B cell (primary cell): ENCODE measurements around the gene NOP53. TPM values are rescaled to one million over a fixed set of nuclear protein-coding genes. Genes with fewer than 3 reads are reported as not detected.

Experiments used
- ATAC-seq: fragments of 200-7000 bp; cut with Tn5 transposase; one replicate; pipeline ENCODE4 v1.10.0; 2021; ENCODE audit warnings: low read depth, mild to moderate bottlenecking, moderate number of reproducible peaks, moderate library complexity
- CTCF ChIA-PET: fragments of 350-600 bp; sonication (Branson Sonifier 250); formaldehyde crosslinking; loops from one replicate; lab custom pipeline; 2021; ENCODE audit warnings: antibody characterized with exemption, inconsistent platforms; lab: Charles Lee
- POLR2A ChIA-PET: fragments of 350-600 bp; sonication (Branson Sonifier 250); formaldehyde crosslinking; loops from one replicate; lab custom pipeline; 2021; ENCODE audit warnings: antibody characterized with exemption; lab: Charles Lee
- DNase-seq: peaks from one replicate; pipeline ENCODE4 v3.0.0; 2013
- H2AFZ ChIP-seq: 2 replicates; pipeline ENCODE4 v1.6.1; 2012; ENCODE audit warnings: mild to moderate bottlenecking, low read depth, low read length; ENCODE audit not compliant: insufficient read depth, poor library complexity, severe bottlenecking
- H3K27ac ChIP-seq, 2 donors: 1 replicate in 1 of 2; 2 replicates in 1 of 2; pipeline ENCODE4 v1.5.1; 2012 to 2013; ENCODE audit warnings: low read length in 2 of 2, mild to moderate bottlenecking in 2 of 2, moderate library complexity in 1 of 2
- H3K27me3 ChIP-seq, 4 experiments: fragments of 200-600 bp in 1 of 4; sonication (generic) in 1 of 4; replicated peaks in 1 of 4; 1 replicate in 2 of 4; 2 replicates in 2 of 4; pipeline versions ENCODE4 v1.6.1 to v1.7.0; 2013 to 2016; ENCODE audit warnings: low read length in 3 of 4, mild to moderate bottlenecking in 2 of 4, mixed read lengths in 1 of 4, moderate library complexity in 1 of 4; ENCODE audit not compliant: insufficient read depth in 4 of 4, control insufficient read depth in 3 of 4; ENCODE audit errors: control extremely low read depth in 1 of 4
- H3K36me3 ChIP-seq, 2 experiments: replicated peaks in 1 of 2; 1 replicate in 1 of 2; 2 replicates in 1 of 2; pipeline versions ENCODE4 v1.6.1 to v1.7.1; 2013; ENCODE audit warnings: low read length in 1 of 2; ENCODE audit not compliant: insufficient read depth in 2 of 2, control insufficient read depth in 1 of 2; ENCODE audit errors: control extremely low read depth in 1 of 2, extremely low read depth in 1 of 2
- H3K4me1 ChIP-seq, 2 donors: fragments of 200-600 bp in 1 of 2; sonication (generic) in 1 of 2; 1 replicate in 1 of 2; 2 replicates in 1 of 2; pipeline versions ENCODE4 v1.5.1 to v1.6.1; 2013 to 2017; ENCODE audit warnings: low read length in 2 of 2; ENCODE audit not compliant: control insufficient read depth in 2 of 2, insufficient read depth in 2 of 2
- H3K4me2 ChIP-seq: replicated peaks from 2 replicates; pipeline ENCODE3; 2012; ENCODE audit warnings: mild to moderate bottlenecking, low read depth, low read length; ENCODE audit not compliant: poor library complexity, severe bottlenecking
- H3K4me3 ChIP-seq, 5 experiments: fragments of 200-600 bp in 1 of 5; sonication (generic) in 1 of 5; 1 replicate in 3 of 5; 2 replicates in 2 of 5; pipeline versions ENCODE4 v1.5.1 to v1.7.0; 2011 to 2016; ENCODE audit warnings: low read length in 4 of 5, mild to moderate bottlenecking in 4 of 5, low read depth in 2 of 5, control low read depth in 1 of 5, moderate library complexity in 1 of 5; ENCODE audit not compliant: insufficient read depth in 1 of 5; ENCODE audit errors: control extremely low read depth in 1 of 5, extremely low read depth in 1 of 5
- H3K79me2 ChIP-seq: fragments of 200-600 bp; sonication (generic); one replicate; pipeline ENCODE4 v1.6.0; 2016; ENCODE audit warnings: low read length; ENCODE audit not compliant: control insufficient read depth, insufficient read depth
- H3K9ac ChIP-seq: fragments of 200-600 bp; sonication (generic); 2 replicates; pipeline ENCODE4 v1.6.1; 2017; ENCODE audit warnings: mild to moderate bottlenecking, low read length, moderate library complexity
- H3K9me3 ChIP-seq, 3 donors: one replicate each; pipeline versions ENCODE4 v1.6.1 to v1.7.1; 2013; ENCODE audit warnings: low read length in 2 of 3; ENCODE audit not compliant: control insufficient read depth in 2 of 3, insufficient read depth in 1 of 3; ENCODE audit errors: control extremely low read depth in 1 of 3
- H4K20me1 ChIP-seq: 2 replicates; pipeline ENCODE4 v1.6.0; 2012; ENCODE audit warnings: mild to moderate bottlenecking, low read length; ENCODE audit not compliant: insufficient read depth, control insufficient read depth, poor library complexity, severe bottlenecking
- H3K27ac Mint-ChIP-seq: one replicate; pipeline ENCODE4 v1.8.0; 2021; ENCODE audit warnings: mixed read lengths
- H3K27me3 Mint-ChIP-seq: one replicate; pipeline ENCODE4 v1.8.0; 2021; ENCODE audit warnings: mixed read lengths
- H3K4me1 Mint-ChIP-seq: one replicate; pipeline ENCODE4 v1.8.0; 2021; ENCODE audit warnings: mixed read lengths
- H3K4me3 Mint-ChIP-seq: one replicate; pipeline ENCODE4 v1.8.0; 2021; ENCODE audit warnings: mixed read lengths
- H3K9me3 Mint-ChIP-seq: one replicate; pipeline ENCODE4 v1.8.0; 2022; ENCODE audit warnings: mixed read lengths; ENCODE audit not compliant: insufficient read depth
- CTCF ChIP-seq: fragments of 200-600 bp; IDR thresholded peaks from one replicate; pipeline ENCODE4 v1.8.0; 2022; ENCODE audit warnings: antibody characterized with exemption, mild to moderate bottlenecking
- EZH2 ChIP-seq: IDR thresholded peaks from 2 replicates; pipeline ENCODE4 v1.6.1; 2012; ENCODE audit warnings: borderline replicate concordance, low read depth, mild to moderate bottlenecking, moderate library complexity, low read length; ENCODE audit not compliant: insufficient read depth, poor library complexity, severe bottlenecking
- WGBS: methylation state at CpG from one replicate; pipeline ENCODE4 v1.1.5; 2013; ENCODE audit warnings: missing lambda C conversion rate; ENCODE audit not compliant: insufficient coverage; 5-methylcytosine and 5-hydroxymethylcytosine counted together
- intact Hi-C: fragments of 100-400 bp; cut with micrococcal nuclease; formaldehyde crosslinking; loops from one replicate; pipeline ENCODE4 v1.10.0; 2022
- polyA plus RNA-seq: library from polyadenylated mRNA; depleted of rRNA; stranded (reverse); fragments of >200 nt; gene quantifications from 2 replicates; pipeline ENCODE4 v1.2.3, GENCODE V29; 2012
- total RNA-seq, 2 donors: library from RNA; stranded (reverse); fragments of 120-200 nt in 1 of 2; gene quantifications; 1 replicate in 1 of 2; 2 replicates in 1 of 2; pipeline versions ENCODE4 v1.2.3 to v1.2.4, GENCODE V29; 2013 to 2022

The NOP53 gene
- total and polyA plus RNA-seq, 2 donors (not counting 1 experiment from before 2014, with no cell fraction given) = 526 to 978 TPM

- ChIA-PET CTCF (interaction anchor here (1.1 to 6.2 kb wide), 2 partner anchors 9 to 261 kb away, joined by 3 to 106 read pairs; no protein-coding TSS in a partner anchor), POLR2A (no interaction called here)
- DNase-seq = no peak
- H3K4me1 Mint-ChIP-seq = no peaks in the 10 kb centered on the region
- WGBS = 100% methylated on average over 7 of the region's 8 CpGs
- Histone ChIP-seq H3K27me3 (no peaks in the 10 kb centered on the region), H3K79me2 (no peaks in the 10 kb centered on the region), H3K27ac (no peak overlapping the region), H3K9me3 (no peaks in the 10 kb centered on the region), H2AFZ (no peak overlapping the region), H3K4me3 (no peak overlapping the region), H3K36me3 (peaks cover 0 to 32% of the 10 kb centered on the region in 2 experiments), H3K4me1 (no peaks in the 10 kb centered on the region), H4K20me1 (peaks cover 36% of the 10 kb centered on the region), H3K9ac (no peak overlapping the region), H3K4me2 (no peak overlapping the region)
- H3K4me3 Mint-ChIP-seq = no peak overlapping the region
- no peak overlapping the region for H3K27ac Mint-ChIP-seq
- intact Hi-C loops = loop anchor here (5.0 kb wide), 1 partner anchor 179 kb away; the partner anchor contains the start of gene NAPA
- no peak for ATAC-seq
- H3K9me3 Mint-ChIP-seq = no peaks in the 10 kb centered on the region
- no peaks in the 10 kb centered on the region for H3K27me3 Mint-ChIP-seq
- no peak for TF ChIP-seq EZH2
- no peak for TF ChIP-seq CTCF
Observed at GRCh38 chr19:47696635-47697034, 48.7 kb upstream of the NOP53 start.

GRCh38 chr19:47697863-47698609 is 47.3 kb upstream of the NOP53 start:
- intact Hi-C loops = loop anchor here (1.0 to 5.0 kb wide), 3 partner anchors 45 to 402 kb away; partner anchors contain the start of gene NAPA
- TF ChIP-seq CTCF (peak; percentile 84), EZH2 (no peak)
- Histone ChIP-seq H3K9ac (no peak overlapping the region), H3K79me2 (no peaks in the 10 kb centered on the region), H3K36me3 (peaks cover 0 to 31% of the 10 kb centered on the region in 2 experiments), H3K4me1 (no peaks in the 10 kb centered on the region), H3K9me3 (no peaks in the 10 kb centered on the region), H3K27ac (no peak overlapping the region), H4K20me1 (peaks cover 35% of the 10 kb centered on the region), H3K4me2 (no peak overlapping the region), H3K27me3 (no peaks in the 10 kb centered on the region), H3K4me3 (no peak overlapping the region), H2AFZ (no peak overlapping the region)
- ATAC-seq (peak; percentile 60), DNase-seq (peak; percentile 70)
- ChIA-PET POLR2A (no interaction called here), CTCF (interaction anchor here (0.5 to 6.2 kb wide), 9 partner anchors 9 to 393 kb away, joined by 3 to 106 read pairs (median 3); partner anchors contain the start of gene NAPA)
- Mint-ChIP-seq H3K4me3 (no peak overlapping the region), H3K27me3 (no peaks in the 10 kb centered on the region), H3K4me1 (no peaks in the 10 kb centered on the region), H3K9me3 (no peaks in the 10 kb centered on the region), H3K27ac (no peak overlapping the region)
- 59% methylated on average over 21 of the region's 21 CpGs for WGBS
